ENCODE measurements around the gene OR10G3.

Gene OR10G3

DNA sequence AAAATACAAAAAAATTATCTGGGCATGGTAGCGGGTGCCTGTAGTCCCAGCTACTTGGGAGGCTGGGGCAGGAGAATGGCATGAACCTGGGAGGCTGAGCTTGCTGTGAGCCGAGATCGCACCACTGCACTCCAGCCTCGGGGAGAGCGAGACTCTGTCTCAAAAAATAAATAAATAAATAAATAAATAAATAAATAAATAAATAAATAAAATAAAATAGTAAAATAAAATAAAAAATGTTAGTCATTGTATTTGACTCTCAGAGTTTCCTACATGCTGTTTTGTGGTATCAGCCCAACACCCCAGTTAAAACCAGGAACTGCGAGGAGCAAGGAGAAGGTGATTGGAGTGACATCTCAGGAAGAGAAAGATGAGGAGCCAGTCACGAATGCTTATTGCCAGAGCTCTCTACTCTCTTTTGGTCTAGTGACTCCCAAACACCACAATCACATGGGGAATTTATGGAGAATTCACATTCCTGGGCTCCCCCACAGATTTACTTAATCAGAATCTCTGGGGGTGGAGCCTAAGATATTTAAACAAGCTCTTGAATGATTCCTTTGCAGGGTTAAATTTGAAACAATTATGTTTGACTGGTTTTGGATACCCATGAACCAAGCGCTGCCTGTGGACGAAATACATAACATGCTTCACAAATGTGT, 38.3 kb downstream of the OR10G3 start:
- Histone ChIP-seq H3K4me1 (ENCODE audit: control insufficient read depth in 2 of 2, insufficient read depth in 1 of 2, low read depth in 1 of 2, low read length in 2 of 2) (peaks cover 19 to 33% of the 10 kb centered on the region in 2 donors), H3K79me1 (ENCODE audit: low read depth, low read length) (no peaks in the 10 kb centered on the region), H2BK120ac (ENCODE audit: low read depth, low read length) (no peak overlapping the region), H2AFZ (ENCODE audit: low read length) (no peak overlapping the region), H3K4ac (ENCODE audit: low read length) (no peak overlapping the region), H2AK5ac (ENCODE audit: low read depth, low read length) (no peak overlapping the region), H3K4me3 (ENCODE audit: low read length in 2 of 2) (no peak overlapping the region), H3K4me2 (ENCODE audit: insufficient read depth, low read length, poor library complexity, severe bottlenecking) (no peak overlapping the region), H3K18ac (ENCODE audit: low read length) (no peak overlapping the region), H2BK5ac (ENCODE audit: low read length) (peak overlapping the region; percentile 11), H3K27me3 (ENCODE audit: control insufficient read depth in 3 of 3, insufficient read depth in 3 of 3, low read depth in 1 of 3, low read length in 3 of 3) (no peaks in the 10 kb centered on the region), H3K23ac (ENCODE audit: low read depth, low read length, poor library complexity) (no peak overlapping the region), H3K36me3 (replicated peaks in 1 of 2; ENCODE audit: control insufficient read depth in 2 of 2, insufficient read depth in 2 of 2, low read length in 2 of 2) (no peaks in the 10 kb centered on the region), H3K14ac (ENCODE audit: low read length) (no peak overlapping the region), H2BK15ac (ENCODE audit: low read length) (peak overlapping the region; percentile 86), H2BK12ac (ENCODE audit: low read length) (peak overlapping the region; percentile 58), H4K8ac (ENCODE audit: low read depth, low read length) (no peak overlapping the region), H3K9me3 (replicated peaks in 1 of 2; ENCODE audit: control insufficient read depth in 2 of 2, insufficient read depth in 1 of 2, low read depth in 1 of 2, low read length in 2 of 2) (no peaks in the 10 kb centered on the region), H4K91ac (ENCODE audit: low read depth, low read length, poor library complexity) (no peak overlapping the region), H3K27ac (replicated peaks; ENCODE audit: low read length) (peak overlapping the region; percentile 53), H3K9ac (ENCODE audit: low read depth, low read length, poor library complexity) (no peak overlapping the region)
- no peak for DNase-seq (ENCODE audit: low spot score)
- no CpG with 5 or more reads among the region's 9 CpGs for WGBS, 2 donors (ENCODE audit: extremely low coverage in 2 of 2, insufficient read length in 2 of 2, insufficient replicate concordance in 1 of 2)

DNA sequence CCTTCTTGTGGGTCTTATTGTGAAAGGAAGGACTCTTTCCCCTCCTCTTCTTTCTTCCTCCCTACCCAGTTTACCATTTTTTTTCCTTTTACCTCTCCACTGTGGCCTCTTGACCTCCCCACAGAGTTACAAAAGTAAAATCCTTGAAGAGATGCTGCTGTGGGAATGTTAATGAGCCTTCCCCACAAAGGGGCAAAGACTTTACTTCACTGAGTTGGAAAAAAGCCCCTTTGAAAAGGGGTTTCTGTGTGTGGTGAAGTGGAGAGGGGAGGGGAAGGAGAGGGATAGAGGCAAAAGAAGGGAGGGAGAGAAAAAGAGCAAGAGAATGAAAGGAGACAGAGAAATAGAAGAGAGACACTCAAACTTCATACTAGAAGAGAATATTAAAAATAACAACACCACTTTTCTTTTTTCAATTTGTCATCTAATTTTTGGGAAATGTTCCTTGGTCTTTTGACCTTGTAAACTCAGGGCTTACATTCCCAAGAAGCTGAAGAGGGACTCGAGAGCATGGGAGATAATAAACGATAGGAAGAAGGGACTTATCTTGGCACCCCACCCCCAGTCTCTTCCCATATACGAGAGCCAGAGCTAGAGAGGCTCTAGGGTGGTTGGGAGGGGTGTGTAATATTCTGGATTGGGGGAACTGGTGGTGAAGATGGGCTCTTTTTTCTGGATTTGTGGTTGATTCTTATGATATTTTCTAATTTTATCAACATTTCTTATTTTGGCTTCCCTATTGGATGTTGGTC, 40.5 kb downstream of the OR10G3 start:
- H3K9me3 ChIP-seq (replicated peaks in 1 of 2; ENCODE audit: control insufficient read depth in 2 of 2, insufficient read depth in 1 of 2, low read depth in 1 of 2, low read length in 2 of 2): no peaks in the 10 kb centered on the region
- no peak overlapping the region for H3K9ac ChIP-seq (ENCODE audit: low read depth, low read length, poor library complexity)
- no peak overlapping the region for H3K4ac ChIP-seq (ENCODE audit: low read length)
- no peak overlapping the region for H3K18ac ChIP-seq (ENCODE audit: low read length)
- no peak overlapping the region for H2BK5ac ChIP-seq (ENCODE audit: low read length)
- H3K27ac ChIP-seq (replicated peaks; ENCODE audit: low read length): peak overlapping the region; percentile 100
- H2AFZ ChIP-seq (ENCODE audit: low read length): no peak overlapping the region
- no peak overlapping the region for H2BK120ac ChIP-seq (ENCODE audit: low read depth, low read length)
- H3K4me2 ChIP-seq (ENCODE audit: insufficient read depth, low read length, poor library complexity, severe bottlenecking): peak overlapping the region; percentile 32
- no peak overlapping the region for H3K23ac ChIP-seq (ENCODE audit: low read depth, low read length, poor library complexity)
- no CpG with 5 or more reads among the region's 3 CpGs for WGBS, 2 donors (ENCODE audit: extremely low coverage in 2 of 2, insufficient read length in 2 of 2, insufficient replicate concordance in 1 of 2)
- no peak overlapping the region for H2BK12ac ChIP-seq (ENCODE audit: low read length)
- no peak overlapping the region for H3K14ac ChIP-seq (ENCODE audit: low read length)
- peaks cover 19 to 39% of the 10 kb centered on the region in 2 donors for H3K4me1 ChIP-seq (ENCODE audit: control insufficient read depth in 2 of 2, insufficient read depth in 1 of 2, low read depth in 1 of 2, low read length in 2 of 2)
- H2AK5ac ChIP-seq (ENCODE audit: low read depth, low read length): no peak overlapping the region
- DNase-seq (ENCODE audit: low spot score): peak; percentile 90
- H4K91ac ChIP-seq (ENCODE audit: low read depth, low read length, poor library complexity): no peak overlapping the region
- H4K8ac ChIP-seq (ENCODE audit: low read depth, low read length): no peak overlapping the region
- H3K27me3 ChIP-seq (ENCODE audit: control insufficient read depth in 3 of 3, insufficient read depth in 3 of 3, low read depth in 1 of 3, low read length in 3 of 3): no peaks in the 10 kb centered on the region
- H3K4me3 ChIP-seq (ENCODE audit: low read length in 2 of 2): no peak overlapping the region
- H2BK15ac ChIP-seq (ENCODE audit: low read length): no peak overlapping the region
- H3K36me3 ChIP-seq (replicated peaks in 1 of 2; ENCODE audit: control insufficient read depth in 2 of 2, insufficient read depth in 2 of 2, low read length in 2 of 2): no peaks in the 10 kb centered on the region
- no peaks in the 10 kb centered on the region for H3K79me1 ChIP-seq (ENCODE audit: low read depth, low read length)

DNA sequence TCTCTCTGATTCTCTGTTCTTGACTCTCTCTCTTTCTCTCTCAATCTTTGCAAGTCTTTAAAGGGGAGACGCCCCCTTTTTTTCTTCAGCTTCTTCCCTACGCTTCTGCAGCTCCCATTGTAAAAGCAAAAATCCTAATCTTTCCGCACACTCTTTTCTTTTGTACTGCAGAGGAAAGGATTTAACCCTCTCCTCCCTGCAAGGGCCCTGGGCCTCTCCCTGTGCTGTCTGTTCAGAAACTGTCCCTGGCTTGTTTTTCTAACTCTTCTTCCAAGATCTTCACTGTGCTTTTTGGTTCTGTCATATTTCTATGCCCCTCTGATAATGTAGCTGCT, 42.8 kb downstream of the OR10G3 start:
- H3K4me1 ChIP-seq (ENCODE audit: control insufficient read depth in 2 of 2, insufficient read depth in 1 of 2, low read depth in 1 of 2, low read length in 2 of 2): peaks cover 16 to 41% of the 10 kb centered on the region in 2 donors

DNA sequence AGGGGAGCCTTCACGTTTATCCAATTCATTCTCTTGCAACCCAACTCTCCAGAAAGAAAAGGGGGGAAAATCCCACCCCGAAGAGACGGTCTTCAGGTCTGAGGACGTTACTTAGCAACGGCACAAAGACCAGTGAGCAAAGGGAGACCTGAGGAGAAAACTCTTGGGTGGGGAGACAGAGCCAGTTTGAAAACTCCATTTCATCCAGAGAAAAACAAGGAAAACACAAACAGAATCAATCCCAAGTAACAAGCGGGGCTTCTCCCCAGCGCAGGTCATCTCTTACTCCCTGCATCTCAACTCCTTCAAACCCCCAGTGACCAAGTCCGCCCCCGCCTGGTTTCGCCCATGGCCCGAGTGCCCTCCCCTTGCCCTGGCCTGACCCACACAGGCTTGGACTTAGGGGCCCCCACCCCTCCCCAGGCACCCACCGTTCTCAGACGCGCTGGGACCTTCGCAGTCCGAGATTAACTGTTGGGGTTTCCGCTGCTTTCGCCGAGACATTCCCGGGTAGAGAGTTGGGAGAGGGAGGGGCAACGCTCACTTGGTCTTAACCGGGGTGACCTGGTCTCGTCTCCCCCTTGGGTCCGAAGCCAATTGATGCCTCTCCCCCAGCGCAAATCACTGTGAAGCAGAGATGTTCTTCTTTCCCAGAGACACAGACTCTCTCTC, 43.3 kb downstream of the OR10G3 start:
- Histone ChIP-seq H3K9ac (ENCODE audit: low read depth, low read length, poor library complexity) (peak overlapping the region; percentile 97), H3K18ac (ENCODE audit: low read length) (peak overlapping the region; percentile 98), H3K4me1 (ENCODE audit: control insufficient read depth in 2 of 2, insufficient read depth in 1 of 2, low read depth in 1 of 2, low read length in 2 of 2) (peaks cover 13 to 36% of the 10 kb centered on the region in 2 donors), H3K27me3 (ENCODE audit: control insufficient read depth in 3 of 3, insufficient read depth in 3 of 3, low read depth in 1 of 3, low read length in 3 of 3) (no peaks in the 10 kb centered on the region), H3K14ac (ENCODE audit: low read length) (no peak overlapping the region), H2AFZ (ENCODE audit: low read length) (peak overlapping the region; percentile 47), H3K79me1 (ENCODE audit: low read depth, low read length) (no peaks in the 10 kb centered on the region), H3K9me3 (replicated peaks in 1 of 2; ENCODE audit: control insufficient read depth in 2 of 2, insufficient read depth in 1 of 2, low read depth in 1 of 2, low read length in 2 of 2) (no peaks in the 10 kb centered on the region), H2AK5ac (ENCODE audit: low read depth, low read length) (peak overlapping the region; percentile 91), H3K4me3 (ENCODE audit: low read length in 2 of 2) (peak overlapping the region; percentile 68 to 89), H2BK120ac (ENCODE audit: low read depth, low read length) (peak overlapping the region; percentile 83), H3K4me2 (ENCODE audit: insufficient read depth, low read length, poor library complexity, severe bottlenecking) (peak overlapping the region; percentile 63), H2BK5ac (ENCODE audit: low read length) (peak overlapping the region; percentile 97), H4K91ac (ENCODE audit: low read depth, low read length, poor library complexity) (no peak overlapping the region), H3K27ac (replicated peaks; ENCODE audit: low read length) (peak overlapping the region; percentile 100), H3K4ac (ENCODE audit: low read length) (peak overlapping the region; percentile 96), H2BK12ac (ENCODE audit: low read length) (peak overlapping the region; percentile 69), H3K23ac (ENCODE audit: low read depth, low read length, poor library complexity) (peak overlapping the region; percentile 53), H2BK15ac (ENCODE audit: low read length) (no peak overlapping the region), H3K36me3 (replicated peaks in 1 of 2; ENCODE audit: control insufficient read depth in 2 of 2, insufficient read depth in 2 of 2, low read length in 2 of 2) (peaks cover 0 to 14% of the 10 kb centered on the region in 2 donors), H4K8ac (ENCODE audit: low read depth, low read length) (no peak overlapping the region)
- WGBS, 2 donors (ENCODE audit: extremely low coverage in 2 of 2, insufficient read length in 2 of 2, insufficient replicate concordance in 1 of 2): no CpG with 5 or more reads among the region's 25 CpGs
- peak; percentile 72 for DNase-seq (ENCODE audit: low spot score)

More for the DNA sequence above, 42.8 kb downstream of the OR10G3 start:
- DNase-seq (ENCODE audit: low spot score): peak; percentile 80
- Histone ChIP-seq H3K27ac (replicated peaks; ENCODE audit: low read length) (peak overlapping the region; percentile 100), H3K27me3 (ENCODE audit: control insufficient read depth in 3 of 3, insufficient read depth in 3 of 3, low read depth in 1 of 3, low read length in 3 of 3) (no peaks in the 10 kb centered on the region), H3K18ac (ENCODE audit: low read length) (no peak overlapping the region), H2BK5ac (ENCODE audit: low read length) (peak overlapping the region; percentile 97), H3K4me3 (ENCODE audit: low read length in 2 of 2) (peak overlapping the region; percentile 68 to 89), H3K9ac (ENCODE audit: low read depth, low read length, poor library complexity) (no peak overlapping the region), H3K36me3 (replicated peaks in 1 of 2; ENCODE audit: control insufficient read depth in 2 of 2, insufficient read depth in 2 of 2, low read length in 2 of 2) (peaks cover 0 to 9% of the 10 kb centered on the region in 2 donors), H3K14ac (ENCODE audit: low read length) (no peak overlapping the region), H2BK12ac (ENCODE audit: low read length) (no peak overlapping the region), H4K8ac (ENCODE audit: low read depth, low read length) (no peak overlapping the region), H3K4me2 (ENCODE audit: insufficient read depth, low read length, poor library complexity, severe bottlenecking) (peak overlapping the region; percentile 38), H3K79me1 (ENCODE audit: low read depth, low read length) (no peaks in the 10 kb centered on the region), H3K4ac (ENCODE audit: low read length) (no peak overlapping the region), H2AK5ac (ENCODE audit: low read depth, low read length) (no peak overlapping the region), H4K91ac (ENCODE audit: low read depth, low read length, poor library complexity) (no peak overlapping the region), H2BK120ac (ENCODE audit: low read depth, low read length) (no peak overlapping the region), H3K23ac (ENCODE audit: low read depth, low read length, poor library complexity) (no peak overlapping the region), H2BK15ac (ENCODE audit: low read length) (no peak overlapping the region), H3K9me3 (replicated peaks in 1 of 2; ENCODE audit: control insufficient read depth in 2 of 2, insufficient read depth in 1 of 2, low read depth in 1 of 2, low read length in 2 of 2) (no peaks in the 10 kb centered on the region), H2AFZ (ENCODE audit: low read length) (peak overlapping the region; percentile 47)
- WGBS, 2 donors (ENCODE audit: extremely low coverage in 2 of 2, insufficient read length in 2 of 2, insufficient replicate concordance in 1 of 2): no CpG with 5 or more reads among the region's 3 CpGs

All from neuronal stem cell (in vitro differentiated cells).